Mesothelial cell of epicardium (in vitro differentiated cells): ENCODE data around the gene NR5A2. TPM values are rescaled to one million over a fixed set of nuclear protein-coding genes. Genes with fewer than 3 reads are reported as not detected.

Experiments
- DNase-seq, 2 experiments: peaks; one replicate each; pipeline ENCODE4 v3.0.0; 2021; ENCODE audit warnings: low spot score in 2 of 2; ENCODE audit not compliant: unreplicated experiment in 2 of 2
- H3K27ac Mint-ChIP-seq: 2 replicates; pipeline ENCODE4 v1.8.0; 2021; ENCODE audit warnings: mixed read lengths
- H3K27me3 Mint-ChIP-seq: 2 replicates; pipeline ENCODE4 v1.8.0; 2021; ENCODE audit warnings: low read depth, mixed read lengths
- H3K36me3 Mint-ChIP-seq: 2 replicates; pipeline ENCODE4 v1.8.0; 2021; ENCODE audit warnings: mixed read lengths
- H3K4me1 Mint-ChIP-seq: 2 replicates; pipeline ENCODE4 v1.8.0; 2021; ENCODE audit warnings: mixed read lengths
- H3K4me3 Mint-ChIP-seq: 2 replicates; pipeline ENCODE4 v1.8.0; 2021; ENCODE audit warnings: mild to moderate bottlenecking, moderate library complexity, mixed read lengths
- H3K9me3 Mint-ChIP-seq: 2 replicates; pipeline ENCODE4 v1.8.0; 2021; ENCODE audit warnings: mixed read lengths
- CTCF ChIP-seq: fragments of 200-600 bp; sonication (generic); IDR thresholded peaks from one replicate; pipeline ENCODE4 v1.5.0; 2021; ENCODE audit warnings: antibody characterized with exemption; ENCODE audit not compliant: unreplicated experiment
- total RNA-seq: library from RNA; stranded (reverse); gene quantifications from 3 replicates; pipeline ENCODE4 v1.2.1, GENCODE V29; 2021

Gene NR5A2
- total RNA-seq, 1 donor from 2014 or later, result 0.38 TPM

GRCh38 chr1:200174525-200175295 is 147.2 kb downstream of the NR5A2 start:
- no peak for DNase-seq
- TF ChIP-seq CTCF, result no peak
- Mint-ChIP-seq H3K4me3 (no peak overlapping the region), H3K36me3 (no peaks in the 10 kb centered on the region), H3K4me1 (no peaks in the 10 kb centered on the region), H3K27ac (no peak overlapping the region), H3K27me3 (peaks cover 3% of the 10 kb centered on the region), H3K9me3 (no peaks in the 10 kb centered on the region)

GRCh38 chr1:200176181-200176580 is 148.7 kb downstream of the NR5A2 start:
- Mint-ChIP-seq H3K4me1 (no peaks in the 10 kb centered on the region), H3K27me3 (no peaks in the 10 kb centered on the region), H3K9me3 (no peaks in the 10 kb centered on the region), H3K4me3 (no peak overlapping the region), H3K27ac (no peak overlapping the region), H3K36me3 (no peaks in the 10 kb centered on the region)
- no peak for DNase-seq
- TF ChIP-seq CTCF, result no peak

GRCh38 chr1:200176798-200177197 is 149.3 kb downstream of the NR5A2 start:
- no peak overlapping the region for H3K4me3 Mint-ChIP-seq
- TF ChIP-seq CTCF, result no peak
- H3K27me3 Mint-ChIP-seq, result no peaks in the 10 kb centered on the region
- no peaks in the 10 kb centered on the region for H3K36me3 Mint-ChIP-seq
- H3K4me1 Mint-ChIP-seq, result no peaks in the 10 kb centered on the region
- DNase-seq, result no peak
- H3K27ac Mint-ChIP-seq, result no peak overlapping the region
- no peaks in the 10 kb centered on the region for H3K9me3 Mint-ChIP-seq

- no peak for TF ChIP-seq CTCF
- no peaks in the 10 kb centered on the region for H3K27me3 Mint-ChIP-seq
- no peaks in the 10 kb centered on the region for H3K36me3 Mint-ChIP-seq
- H3K4me1 Mint-ChIP-seq, result no peaks in the 10 kb centered on the region
- no peaks in the 10 kb centered on the region for H3K9me3 Mint-ChIP-seq
- no peak overlapping the region for H3K27ac Mint-ChIP-seq
- no peak overlapping the region for H3K4me3 Mint-ChIP-seq
- DNase-seq, result no peak
Measured at GRCh38 chr1:200178340-200178739, 150.8 kb downstream of the NR5A2 start.

- Mint-ChIP-seq H3K36me3 (no peaks in the 10 kb centered on the region), H3K27ac (no peak overlapping the region), H3K9me3 (no peaks in the 10 kb centered on the region), H3K27me3 (no peaks in the 10 kb centered on the region), H3K4me3 (no peak overlapping the region), H3K4me1 (no peaks in the 10 kb centered on the region)
- no peak for TF ChIP-seq CTCF
- DNase-seq, result no peak
Measured at GRCh38 chr1:200179126-200179780, 151.7 kb downstream of the NR5A2 start.
